Gastrocnemius medialis (tissue), 4 donors: Measurements from ENCODE around the gene PPP1R16B.

Experiments used
- POLR2A ChIP-seq, 2 donors: fragments of 450-650 bp; IDR thresholded peaks; one replicate each; pipeline ENCODE4 v1.6.1; 2017; ENCODE audit warnings: antibody characterized with exemption in 2 of 2, mild to moderate bottlenecking in 2 of 2, moderate library complexity in 2 of 2
- TF ChIP-seq, protein P1 (sequence below), 5 experiments: fragments of 450-650 bp in 3 of 5; fragments of 200-600 bp in 2 of 5; sonication (generic) in 2 of 5; IDR thresholded peaks in 4 of 5; conservative IDR thresholded peaks in 1 of 5; 1 replicate in 4 of 5; 2 replicates in 1 of 5; pipeline ENCODE4 v1.5.1; 2016 to 2019; ENCODE audit warnings: antibody characterized with exemption in 5 of 5, mild to moderate bottlenecking in 3 of 5, moderate library complexity in 3 of 5

GRCh38 chr20:38771621-38772020, 33.9 kb upstream of the PPP1R16B start:
- TF ChIP-seq, protein P1, sequence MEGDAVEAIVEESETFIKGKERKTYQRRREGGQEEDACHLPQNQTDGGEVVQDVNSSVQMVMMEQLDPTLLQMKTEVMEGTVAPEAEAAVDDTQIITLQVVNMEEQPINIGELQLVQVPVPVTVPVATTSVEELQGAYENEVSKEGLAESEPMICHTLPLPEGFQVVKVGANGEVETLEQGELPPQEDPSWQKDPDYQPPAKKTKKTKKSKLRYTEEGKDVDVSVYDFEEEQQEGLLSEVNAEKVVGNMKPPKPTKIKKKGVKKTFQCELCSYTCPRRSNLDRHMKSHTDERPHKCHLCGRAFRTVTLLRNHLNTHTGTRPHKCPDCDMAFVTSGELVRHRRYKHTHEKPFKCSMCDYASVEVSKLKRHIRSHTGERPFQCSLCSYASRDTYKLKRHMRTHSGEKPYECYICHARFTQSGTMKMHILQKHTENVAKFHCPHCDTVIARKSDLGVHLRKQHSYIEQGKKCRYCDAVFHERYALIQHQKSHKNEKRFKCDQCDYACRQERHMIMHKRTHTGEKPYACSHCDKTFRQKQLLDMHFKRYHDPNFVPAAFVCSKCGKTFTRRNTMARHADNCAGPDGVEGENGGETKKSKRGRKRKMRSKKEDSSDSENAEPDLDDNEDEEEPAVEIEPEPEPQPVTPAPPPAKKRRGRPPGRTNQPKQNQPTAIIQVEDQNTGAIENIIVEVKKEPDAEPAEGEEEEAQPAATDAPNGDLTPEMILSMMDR (IDR thresholded peaks at IDR 0.05 in 4 of 5, conservative IDR thresholded peaks at IDR 0.05 in 1 of 5), result no peak
- no peak for TF ChIP-seq POLR2A (IDR thresholded peaks at IDR 0.05)
